H1 (cell line): ENCODE measurements around the gene MRC2. TPM values are rescaled to one million over a fixed set of nuclear protein-coding genes. Genes with fewer than 3 reads are reported as not detected.

Experiments
- CTCF ChIA-PET: fragments of 300-600 bp; sonication (Branson Sonifier 250); formaldehyde crosslinking; loops from one replicate; lab custom pipeline; 2021; ENCODE audit not compliant: partially characterized antibody; lab: Charles Lee
- POLR2A ChIA-PET: fragments of 300-600 bp; sonication (Branson Sonifier 250); formaldehyde crosslinking; loops from one replicate; lab custom pipeline; 2021; ENCODE audit warnings: inconsistent platforms; ENCODE audit not compliant: partially characterized antibody; lab: Charles Lee
- DNase-seq, 2 experiments: peaks; one replicate each; pipeline versions ENCODE4 v3.0.0 to v3.0.0-alpha.2; 2010 to 2022; ENCODE audit warnings: low spot score in 2 of 2, low read depth in 1 of 2, mixed read lengths in 1 of 2
- FAIRE-seq: peaks from 2 replicates; lab custom pipeline; 2011; peaks lifted over from hg19 to GRCh38; lab: Jason Lieb, UNC
- H2AFZ ChIP-seq: 2 replicates; pipeline ENCODE4 v1.8.1; 2012; ENCODE audit warnings: low read length, inconsistent platforms
- H2AK5ac ChIP-seq: 2 replicates; pipeline ENCODE4 v1.6.1; 2013; ENCODE audit warnings: low read depth, low read length
- H2BK120ac ChIP-seq: replicated peaks from 2 replicates; pipeline ENCODE3; 2013; ENCODE audit warnings: low read depth, low read length, inconsistent platforms
- H2BK12ac ChIP-seq: 2 replicates; pipeline ENCODE4 v1.6.1; 2013; ENCODE audit warnings: low read depth, low read length
- H2BK15ac ChIP-seq: 2 replicates; pipeline ENCODE4 v1.6.1; 2013; ENCODE audit warnings: low read length
- H2BK20ac ChIP-seq: 2 replicates; pipeline ENCODE4 v1.6.1; 2013; ENCODE audit warnings: low read length
- H2BK5ac ChIP-seq: 2 replicates; pipeline ENCODE4 v1.6.1; 2013; ENCODE audit warnings: low read depth, low read length
- H3K14ac ChIP-seq: 2 replicates; pipeline ENCODE4 v1.6.1; 2013; ENCODE audit warnings: inconsistent platforms; ENCODE audit not compliant: insufficient read length
- H3K18ac ChIP-seq: 2 replicates; pipeline ENCODE4 v1.6.1; 2013; ENCODE audit warnings: low read length; ENCODE audit errors: extremely low read depth
- H3K23ac ChIP-seq: 2 replicates; pipeline ENCODE4 v1.6.1; 2013; ENCODE audit warnings: inconsistent platforms; ENCODE audit not compliant: insufficient read length
- H3K23me2 ChIP-seq: 2 replicates; pipeline ENCODE4 v1.6.1; 2013; ENCODE audit warnings: low read depth, low read length
- H3K27ac ChIP-seq: 2 replicates; pipeline ENCODE4 v1.6.1; 2011; ENCODE audit warnings: low read depth, low read length, inconsistent platforms
- H3K27me3 ChIP-seq, 4 experiments: replicated peaks in 1 of 4; 1 replicate in 1 of 4; 2 replicates in 3 of 4; pipeline versions ENCODE4 v1.6.1 to v1.8.1; 2011 to 2013; ENCODE audit warnings: low read length in 3 of 4, mild to moderate bottlenecking in 3 of 4, inconsistent platforms in 2 of 4, mixed read lengths in 2 of 4, moderate library complexity in 1 of 4; ENCODE audit not compliant: control insufficient read depth in 3 of 4, insufficient read depth in 3 of 4; ENCODE audit errors: extremely low read depth in 1 of 4
- H3K36me3 ChIP-seq, 4 experiments: 2 replicates each; pipeline versions ENCODE4 v1.6.1 to v1.8.1; 2011 to 2013; ENCODE audit warnings: mild to moderate bottlenecking in 4 of 4, low read length in 3 of 4, moderate library complexity in 2 of 4, control low read depth in 1 of 4, inconsistent platforms in 1 of 4; ENCODE audit not compliant: insufficient read depth in 4 of 4, control insufficient read depth in 2 of 4
- H3K4ac ChIP-seq: replicated peaks from 2 replicates; pipeline ENCODE3; 2013; ENCODE audit warnings: low read length, low read depth, mixed read lengths, inconsistent platforms; ENCODE audit not compliant: insufficient read length
- H3K4me1 ChIP-seq, 4 experiments: replicated peaks in 1 of 4; 1 replicate in 1 of 4; 2 replicates in 3 of 4; pipeline versions ENCODE4 v1.6.1 to v1.8.1; 2011 to 2013; ENCODE audit warnings: low read length in 3 of 4, inconsistent platforms in 2 of 4, mixed read lengths in 1 of 4; ENCODE audit not compliant: insufficient read depth in 4 of 4, control insufficient read depth in 3 of 4
- H3K4me2 ChIP-seq, 2 experiments: 2 replicates each; pipeline versions ENCODE4 v1.6.1 to v1.8.1; 2011 to 2013; ENCODE audit warnings: low read depth in 2 of 2, low read length in 2 of 2, control low read depth in 1 of 2, inconsistent platforms in 1 of 2, mild to moderate bottlenecking in 1 of 2; ENCODE audit not compliant: insufficient read depth in 1 of 2
- H3K4me3 ChIP-seq, 4 experiments: fragments of 200-600, 300-600 bp in 1 of 4; sonication (generic), shearing (Covaris generic), sonication (Bioruptor Twin) in 1 of 4; 2 replicates each; pipeline versions ENCODE4 v1.5.1 to v1.8.1; 2011 to 2016; ENCODE audit warnings: low read length in 4 of 4, low read depth in 3 of 4, control low read depth in 2 of 4, inconsistent platforms in 2 of 4, mild to moderate bottlenecking in 2 of 4, mixed read lengths in 1 of 4, moderate library complexity in 1 of 4; ENCODE audit not compliant: insufficient read depth in 2 of 4; ENCODE audit errors: extremely low read depth in 1 of 4
- H3K56ac ChIP-seq: replicated peaks from 2 replicates; pipeline ENCODE3; 2013; ENCODE audit warnings: low read depth, mild to moderate bottlenecking, mixed read lengths, low read length, inconsistent platforms; ENCODE audit not compliant: insufficient read length
- H3K79me1 ChIP-seq: 2 replicates; pipeline ENCODE4 v1.6.1; 2013; ENCODE audit warnings: low read depth, low read length, control low read depth
- H3K79me2 ChIP-seq, 2 experiments: 2 replicates each; pipeline versions ENCODE4 v1.6.1 to v1.8.1; 2012 to 2013; ENCODE audit warnings: low read length in 2 of 2, mild to moderate bottlenecking in 2 of 2, inconsistent platforms in 1 of 2; ENCODE audit not compliant: insufficient read depth in 2 of 2, control insufficient read depth in 1 of 2
- H3K9ac ChIP-seq, 4 experiments: replicated peaks in 1 of 4; 1 replicate in 1 of 4; 2 replicates in 3 of 4; pipeline versions ENCODE4 v1.6.1 to v1.8.1; 2011 to 2013; ENCODE audit warnings: low read depth in 3 of 4, low read length in 3 of 4, control low read depth in 2 of 4, mild to moderate bottlenecking in 2 of 4, moderate library complexity in 2 of 4, inconsistent platforms in 1 of 4; ENCODE audit errors: extremely low read depth in 1 of 4
- H3K9me3 ChIP-seq, 2 experiments: 2 replicates each; pipeline versions ENCODE4 v1.6.1 to v1.8.1; 2012 to 2013; ENCODE audit warnings: mild to moderate bottlenecking in 2 of 2, moderate library complexity in 2 of 2, control low read depth in 1 of 2, inconsistent platforms in 1 of 2, low read depth in 1 of 2, low read length in 1 of 2, mixed read lengths in 1 of 2; ENCODE audit not compliant: insufficient read depth in 2 of 2
- H4K20me1 ChIP-seq, 2 experiments: replicated peaks in 1 of 2; 2 replicates each; pipeline versions ENCODE3 to v1.8.1; 2011 to 2013; ENCODE audit warnings: inconsistent platforms in 2 of 2, low read length in 2 of 2, mild to moderate bottlenecking in 1 of 2; ENCODE audit not compliant: insufficient read depth in 2 of 2, control insufficient read depth in 1 of 2
- H4K5ac ChIP-seq: 2 replicates; pipeline ENCODE4 v1.6.1; 2013; ENCODE audit warnings: low read length, low read depth, mixed read lengths, inconsistent platforms; ENCODE audit not compliant: insufficient read length
- H4K8ac ChIP-seq: 2 replicates; pipeline ENCODE4 v1.8.0; 2013; ENCODE audit warnings: mild to moderate bottlenecking, moderate library complexity, low read length, inconsistent platforms; ENCODE audit not compliant: insufficient read depth; ENCODE audit errors: extremely low read depth
- H4K91ac ChIP-seq: replicated peaks from 2 replicates; pipeline ENCODE3; 2013; ENCODE audit warnings: low read length, mixed read lengths, inconsistent platforms; ENCODE audit not compliant: insufficient read length
- EP300 ChIP-seq, 2 experiments: IDR thresholded peaks; 1 replicate in 1 of 2; 2 replicates in 1 of 2; pipeline ENCODE4 v1.6.1; 2011 to 2012; ENCODE audit warnings: low read depth in 2 of 2, low read length in 2 of 2, mild to moderate bottlenecking in 2 of 2, borderline replicate concordance in 1 of 2, inconsistent platforms in 1 of 2, moderate library complexity in 1 of 2
- GABPA ChIP-seq: IDR thresholded peaks from 2 replicates; pipeline ENCODE4 v1.6.1; 2011; ENCODE audit warnings: mild to moderate bottlenecking, low read length, moderate library complexity, borderline replicate concordance; ENCODE audit not compliant: insufficient read depth
- JUN ChIP-seq: IDR thresholded peaks from 2 replicates; pipeline ENCODE4 v1.6.1; 2011; ENCODE audit warnings: low read depth, mild to moderate bottlenecking, improper control_type of control experiment, low read length
- KDM5A ChIP-seq: fragments of 200-600 bp; IDR thresholded peaks from 2 replicates; pipeline ENCODE4 v1.7.1; 2012; ENCODE audit warnings: mild to moderate bottlenecking, low read length, inconsistent platforms, mixed read lengths
- POLR2A ChIP-seq, 2 experiments: IDR thresholded peaks; 1 replicate in 1 of 2; 2 replicates in 1 of 2; pipeline ENCODE4 v1.6.1; 2011; ENCODE audit warnings: low read depth in 2 of 2, low read length in 2 of 2, mild to moderate bottlenecking in 2 of 2; ENCODE audit errors: control extremely low read depth in 1 of 2
- WGBS, 2 experiments: shearing (Covaris generic) in 1 of 2; methylation state at CpG; one replicate each; pipeline versions ENCODE4 v1.1.6 to v1.1.7; 2013 to 2015; ENCODE audit warnings: low lambda C conversion rate in 2 of 2, mixed read lengths in 2 of 2, inconsistent platforms in 1 of 2, low coverage in 1 of 2, missing lambda C conversion rate in 1 of 2; ENCODE audit not compliant: insufficient replicate concordance in 2 of 2, insufficient coverage in 1 of 2, insufficient read length in 1 of 2; ENCODE audit errors: extremely low coverage in 1 of 2, missing lambda C conversion rate in 1 of 2; 5-methylcytosine and 5-hydroxymethylcytosine counted together
- polyA plus RNA-seq, 7 experiments: library from polyadenylated mRNA; depleted of rRNA in 3 of 7; stranded (reverse) in 5 of 7; unstranded in 2 of 7; fragments of >200 nt in 5 of 7; fragments of 200-250 nt in 2 of 7; gene quantifications; 1 replicate in 5 of 7; 2 replicates in 1 of 7; 4 replicates in 1 of 7; pipeline versions ENCODE4 v1.2.1 to v1.2.3, GENCODE V29; 2011 to 2013; ENCODE audit warnings: missing spikeins in 2 of 7, mixed read lengths in 2 of 7
- total RNA-seq: library from RNA; stranded (reverse); fragmentation: NEBNext Ultra II Directional; extraction: Animal tissue kit (Norgen Biotek cat#: 25700); gene quantifications from 2 replicates; pipeline ENCODE4 v1.2.1, GENCODE V29; 2021
- TF ChIP-seq, protein P1 (sequence below): IDR thresholded peaks from 2 replicates; pipeline ENCODE4 v1.6.1; 2011; ENCODE audit warnings: low read length, improper control_type of control experiment
- TF ChIP-seq, protein P2 (sequence below), 3 experiments: IDR thresholded peaks; 1 replicate in 2 of 3; 2 replicates in 1 of 3; pipeline versions ENCODE4 v1.5.1 to v1.6.1; 2011; ENCODE audit warnings: low read length in 3 of 3, mild to moderate bottlenecking in 3 of 3, inconsistent platforms in 2 of 3, low read depth in 1 of 3, moderate library complexity in 1 of 3; ENCODE audit not compliant: insufficient read depth in 1 of 3; ENCODE audit errors: control extremely low read depth in 1 of 3

Gene MRC2
- total and polyA plus RNA-seq, 2 of the 8 experiments (the other 6 are each of a cell fraction or from before 2014, with no cell fraction given) = 7.0 to 24.2 TPM

DNA sequence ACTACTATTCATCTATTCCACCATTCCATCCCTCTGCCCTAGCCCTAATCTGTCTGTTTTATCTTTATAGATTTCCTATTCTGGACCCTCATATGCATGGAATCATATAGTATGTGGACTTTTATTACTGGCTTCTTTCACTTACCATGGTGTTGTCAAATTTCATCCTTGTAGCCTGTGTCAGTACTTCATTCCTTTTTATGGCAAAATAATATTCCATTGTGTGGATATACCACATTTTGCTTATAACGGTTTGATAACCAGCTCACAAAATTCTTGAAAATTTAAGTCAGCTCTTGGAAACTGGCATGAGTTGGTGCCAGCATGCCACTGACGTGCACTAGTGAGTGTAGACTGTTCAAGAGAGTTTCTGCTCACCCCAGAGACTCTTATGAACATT lies 30.3 kb upstream of the MRC2 start:
- FAIRE-seq = no peak
- H3K36me3 ChIP-seq = peaks cover 2 to 59% (median 23%) of the 10 kb centered on the region in 4 experiments; a peak in 7 of 8 replicates
- POLR2A ChIA-PET = interaction anchor here (1.3 kb wide), 1 partner anchor 20 kb away, joined by 3 read pairs; no protein-coding TSS in a partner anchor

More for the DNA sequence above, 30.3 kb upstream of the MRC2 start:
- no peak overlapping the region for H3K14ac ChIP-seq
- no peak overlapping the region for H3K18ac ChIP-seq
- 84% methylated on average over 2 of the region's 2 CpGs; no CpG with 5 or more reads in 1 of the 2 experiments for WGBS, 2 experiments
- no peak overlapping the region for H3K27ac ChIP-seq
- no peak for DNase-seq
- H2BK5ac ChIP-seq = no peak overlapping the region
- no peaks in the 10 kb centered on the region for H3K23me2 ChIP-seq
- H2BK120ac ChIP-seq = no peak overlapping the region
- H2AFZ ChIP-seq = no peak overlapping the region
- H3K9me3 ChIP-seq = no peaks in the 10 kb centered on the region; a peak in 1 of 4 replicates
- CTCF ChIA-PET = interaction anchor here (1.2 kb wide), 1 partner anchor 96 kb away, joined by 3 read pairs; no protein-coding TSS in a partner anchor
- no peak overlapping the region for H2BK15ac ChIP-seq
- no peak overlapping the region for H3K4me3 ChIP-seq
- no peak overlapping the region for H2BK12ac ChIP-seq
- no peak overlapping the region for H3K9ac ChIP-seq
- H4K8ac ChIP-seq = no peak overlapping the region
- no peaks in the 10 kb centered on the region for H4K20me1 ChIP-seq
- no peaks in the 10 kb centered on the region for H3K79me2 ChIP-seq
- no peaks in the 10 kb centered on the region for H3K27me3 ChIP-seq
- H4K5ac ChIP-seq = no peak overlapping the region
- no peak overlapping the region for H3K56ac ChIP-seq
- H3K79me1 ChIP-seq = no peaks in the 10 kb centered on the region
- no peak overlapping the region for H4K91ac ChIP-seq
- H3K4me1 ChIP-seq = no peaks in the 10 kb centered on the region
- H3K4me2 ChIP-seq = no peak overlapping the region
- TF ChIP-seq GABPA (no peak), EP300 (IDR thresholded peaks at IDR 0.05; ENCODE audit: borderline replicate concordance in 1 of 2, low read depth in 2 of 2, low read length in 2 of 2) (no peak), JUN (no peak), KDM5A (no peak), POLR2A (IDR thresholded peaks at IDR 0.05; ENCODE audit: control extremely low read depth in 1 of 2, low read depth in 2 of 2, low read length in 2 of 2) (no peak)
- TF ChIP-seq, protein P1, sequence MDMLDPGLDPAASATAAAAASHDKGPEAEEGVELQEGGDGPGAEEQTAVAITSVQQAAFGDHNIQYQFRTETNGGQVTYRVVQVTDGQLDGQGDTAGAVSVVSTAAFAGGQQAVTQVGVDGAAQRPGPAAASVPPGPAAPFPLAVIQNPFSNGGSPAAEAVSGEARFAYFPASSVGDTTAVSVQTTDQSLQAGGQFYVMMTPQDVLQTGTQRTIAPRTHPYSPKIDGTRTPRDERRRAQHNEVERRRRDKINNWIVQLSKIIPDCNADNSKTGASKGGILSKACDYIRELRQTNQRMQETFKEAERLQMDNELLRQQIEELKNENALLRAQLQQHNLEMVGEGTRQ = no peak
- TF ChIP-seq, protein P2, sequence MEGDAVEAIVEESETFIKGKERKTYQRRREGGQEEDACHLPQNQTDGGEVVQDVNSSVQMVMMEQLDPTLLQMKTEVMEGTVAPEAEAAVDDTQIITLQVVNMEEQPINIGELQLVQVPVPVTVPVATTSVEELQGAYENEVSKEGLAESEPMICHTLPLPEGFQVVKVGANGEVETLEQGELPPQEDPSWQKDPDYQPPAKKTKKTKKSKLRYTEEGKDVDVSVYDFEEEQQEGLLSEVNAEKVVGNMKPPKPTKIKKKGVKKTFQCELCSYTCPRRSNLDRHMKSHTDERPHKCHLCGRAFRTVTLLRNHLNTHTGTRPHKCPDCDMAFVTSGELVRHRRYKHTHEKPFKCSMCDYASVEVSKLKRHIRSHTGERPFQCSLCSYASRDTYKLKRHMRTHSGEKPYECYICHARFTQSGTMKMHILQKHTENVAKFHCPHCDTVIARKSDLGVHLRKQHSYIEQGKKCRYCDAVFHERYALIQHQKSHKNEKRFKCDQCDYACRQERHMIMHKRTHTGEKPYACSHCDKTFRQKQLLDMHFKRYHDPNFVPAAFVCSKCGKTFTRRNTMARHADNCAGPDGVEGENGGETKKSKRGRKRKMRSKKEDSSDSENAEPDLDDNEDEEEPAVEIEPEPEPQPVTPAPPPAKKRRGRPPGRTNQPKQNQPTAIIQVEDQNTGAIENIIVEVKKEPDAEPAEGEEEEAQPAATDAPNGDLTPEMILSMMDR (IDR thresholded peaks at IDR 0.05; ENCODE audit: control extremely low read depth in 1 of 3, insufficient read depth in 1 of 3, low read depth in 1 of 3, low read length in 3 of 3) = no peak
- no peak overlapping the region for H3K4ac ChIP-seq
- no peak overlapping the region for H2BK20ac ChIP-seq
- H2AK5ac ChIP-seq = no peak overlapping the region
- H3K23ac ChIP-seq = no peak overlapping the region
